Measurements from ENCODE around the gene PCF11. TPM values are rescaled to one million over a fixed set of nuclear protein-coding genes. Genes with fewer than 3 reads are reported as not detected.

Gene PCF11
- total RNA-seq, 4 donors from 2014 or later = 32.2 to 91.7 (median 60.6) TPM

- Histone ChIP-seq H3K4me3 (peak overlapping the region; percentile 63 to 84), H3K9me3 (no peaks in the 10 kb centered on the region), H3K4me1 (peaks cover 0 to 47% (median 27%) of the 10 kb centered on the region in 3 donors), H3K36me3 (peaks cover 0 to 39% of the 10 kb centered on the region in 2 donors), H3K27me3 (no peaks in the 10 kb centered on the region), H3K27ac (peak overlapping the region; percentile 54 to 93 (median 92))
- 2 to 13% methylated on average over 2 to 19 of the region's 35 CpGs for WGBS, 2 donors (ENCODE audit: low coverage in 1 of 2)
- ATAC-seq = peak; percentile 88
- TF ChIP-seq CTCF (IDR thresholded peaks at IDR 0.05) (no peak), POLR2A (IDR thresholded peaks at IDR 0.05) (peak; percentile 51 to 53), EP300 (IDR thresholded peaks at IDR 0.05) (no peak), POLR2AphosphoS5 (IDR thresholded peaks at IDR 0.05) (peak; percentile 73)
These were observed 37.6 kb downstream of the PCF11 start for GRCh38 chr11:83194281-83195142.

GRCh38 chr11:83195143-83195466, 38.2 kb downstream of the PCF11 start:
- ATAC-seq = no peak
- peaks cover 0 to 47% (median 27%) of the 10 kb centered on the region in 3 donors for H3K4me1 ChIP-seq
- H3K4me3 ChIP-seq = peak overlapping the region; percentile 63 to 84
- peak overlapping the region; percentile 54 to 93 (median 92) for H3K27ac ChIP-seq
- H3K27me3 ChIP-seq = no peaks in the 10 kb centered on the region
- peaks cover 0 to 39% of the 10 kb centered on the region in 2 donors for H3K36me3 ChIP-seq
- WGBS, 2 donors (ENCODE audit: low coverage in 1 of 2) = 27 to 35% methylated on average over 3 to 4 of the region's 4 CpGs
- no peaks in the 10 kb centered on the region for H3K9me3 ChIP-seq
- TF ChIP-seq CTCF (IDR thresholded peaks at IDR 0.05) = no peak
- no peak for TF ChIP-seq EP300 (IDR thresholded peaks at IDR 0.05)
- TF ChIP-seq POLR2AphosphoS5 (IDR thresholded peaks at IDR 0.05) = no peak
- no peak for TF ChIP-seq POLR2A (IDR thresholded peaks at IDR 0.05)

GRCh38 chr11:83195649-83196048, 38.7 kb downstream of the PCF11 start:
- no peak for ATAC-seq
- 93 to 100% methylated on average over 2 to 5 of the region's 8 CpGs for WGBS, 2 donors (ENCODE audit: low coverage in 1 of 2)
- H3K4me3 ChIP-seq = peak overlapping the region in 1 of 2 donors; percentile 84
- H3K9me3 ChIP-seq = no peaks in the 10 kb centered on the region
- TF ChIP-seq POLR2A (IDR thresholded peaks at IDR 0.05) (no peak), CTCF (IDR thresholded peaks at IDR 0.05) (no peak)
- peaks cover 0 to 47% (median 27%) of the 10 kb centered on the region in 3 donors for H3K4me1 ChIP-seq
- H3K27ac ChIP-seq = peak overlapping the region in 3 of 4 donors; percentile 90 to 93 (median 93)
- no peaks in the 10 kb centered on the region for H3K27me3 ChIP-seq
- H3K36me3 ChIP-seq = peaks cover 0 to 33% of the 10 kb centered on the region in 2 donors

- H3K4me1 ChIP-seq = peaks cover 0 to 24% (median 16%) of the 10 kb centered on the region in 3 donors
- no peaks in the 10 kb centered on the region for H3K9me3 ChIP-seq
- no peak for ATAC-seq
- H3K27ac ChIP-seq = no peak overlapping the region
- H3K36me3 ChIP-seq = peaks cover 0 to 34% of the 10 kb centered on the region in 2 donors
- TF ChIP-seq EP300 (IDR thresholded peaks at IDR 0.05) = no peak
- TF ChIP-seq POLR2AphosphoS5 (IDR thresholded peaks at IDR 0.05) = no peak
- 93 to 100% methylated on average over 1 of the region's 1 CpG for WGBS, 2 donors (ENCODE audit: low coverage in 1 of 2)
- H3K27me3 ChIP-seq = no peaks in the 10 kb centered on the region
- no peak overlapping the region for H3K4me3 ChIP-seq
These were observed 43.1 kb downstream of the PCF11 start for GRCh38 chr11:83200035-83200434.

GRCh38 chr11:83205608-83206185, 48.8 kb downstream of the PCF11 start:
- no peaks in the 10 kb centered on the region for H3K4me1 ChIP-seq
- no peaks in the 10 kb centered on the region for H3K27me3 ChIP-seq
- 84 to 87% methylated on average over 3 of the region's 3 CpGs for WGBS, 2 donors (ENCODE audit: low coverage in 1 of 2)
- H3K27ac ChIP-seq = no peak overlapping the region
- no peak overlapping the region for H3K4me3 ChIP-seq
- no peak for TF ChIP-seq EP300 (IDR thresholded peaks at IDR 0.05)
- no peak for TF ChIP-seq CTCF (IDR thresholded peaks at IDR 0.05)
- no peak for TF ChIP-seq POLR2A (IDR thresholded peaks at IDR 0.05)
- no peak for TF ChIP-seq POLR2AphosphoS5 (IDR thresholded peaks at IDR 0.05)
- no peak for ATAC-seq
- H3K9me3 ChIP-seq = no peaks in the 10 kb centered on the region
- peaks cover 0 to 62% of the 10 kb centered on the region in 2 donors for H3K36me3 ChIP-seq
